Stimulated activated naive CD8-positive, alpha-beta T cell treated with anti-CD3 and anti-CD28 coated beads, Interleukin-15, Interleukin-2, amounts not matched to agents 100 ng/mL and 50 ng/mL, for 24 hours (primary cell): ENCODE data around the gene GDF2.

ENCODE experiments used
- H3K27ac Mint-ChIP-seq: one replicate; pipeline ENCODE4 v1.8.0; 2021; ENCODE audit warnings: mild to moderate bottlenecking, mixed read lengths
- H3K27me3 Mint-ChIP-seq: one replicate; pipeline ENCODE4 v1.8.0; 2021; ENCODE audit warnings: mixed read lengths
- H3K36me3 Mint-ChIP-seq: one replicate; pipeline ENCODE4 v1.8.0; 2021; ENCODE audit warnings: low read depth, mixed read lengths
- H3K4me1 Mint-ChIP-seq: one replicate; pipeline ENCODE4 v1.8.0; 2021; ENCODE audit warnings: low read depth, mixed read lengths
- H3K4me3 Mint-ChIP-seq: one replicate; pipeline ENCODE4 v1.8.0; 2021; ENCODE audit warnings: mild to moderate bottlenecking, mixed read lengths
- H3K9me3 Mint-ChIP-seq: one replicate; pipeline ENCODE4 v1.8.0; 2021; ENCODE audit warnings: mixed read lengths

The GDF2 gene

GRCh38 chr10:47330366-47330765 lies 8.1 kb downstream of the GDF2 start:
- no peak overlapping the region for H3K27ac Mint-ChIP-seq

GRCh38 chr10:47330804-47331203 lies 8.6 kb downstream of the GDF2 start:
- Mint-ChIP-seq H3K27ac (no peak overlapping the region), H3K4me3 (no peak overlapping the region), H3K27me3 (no peaks in the 10 kb centered on the region), H3K9me3 (no peaks in the 10 kb centered on the region), H3K4me1 (no peaks in the 10 kb centered on the region), H3K36me3 (no peaks in the 10 kb centered on the region)

More at GRCh38 chr10:47330366-47330765, 8.1 kb downstream of the GDF2 start:
- no peaks in the 10 kb centered on the region for H3K9me3 Mint-ChIP-seq
- H3K4me1 Mint-ChIP-seq = no peaks in the 10 kb centered on the region
- H3K4me3 Mint-ChIP-seq = no peak overlapping the region
- H3K36me3 Mint-ChIP-seq = no peaks in the 10 kb centered on the region
- no peaks in the 10 kb centered on the region for H3K27me3 Mint-ChIP-seq

- no peaks in the 10 kb centered on the region for H3K4me1 Mint-ChIP-seq
- no peak overlapping the region for H3K4me3 Mint-ChIP-seq
- no peaks in the 10 kb centered on the region for H3K9me3 Mint-ChIP-seq
- no peaks in the 10 kb centered on the region for H3K36me3 Mint-ChIP-seq
- H3K27me3 Mint-ChIP-seq = no peaks in the 10 kb centered on the region
- no peak overlapping the region for H3K27ac Mint-ChIP-seq
Measured at GRCh38 chr10:47331491-47331890, 9.2 kb downstream of the GDF2 start.

GRCh38 chr10:47331954-47332353 lies 9.7 kb downstream of the GDF2 start:
- Mint-ChIP-seq H3K9me3 (no peaks in the 10 kb centered on the region), H3K36me3 (no peaks in the 10 kb centered on the region), H3K4me3 (no peak overlapping the region), H3K27ac (no peak overlapping the region), H3K4me1 (no peaks in the 10 kb centered on the region), H3K27me3 (no peaks in the 10 kb centered on the region)

- H3K36me3 Mint-ChIP-seq = no peaks in the 10 kb centered on the region
- no peaks in the 10 kb centered on the region for H3K9me3 Mint-ChIP-seq
- H3K27ac Mint-ChIP-seq = no peak overlapping the region
- no peak overlapping the region for H3K4me3 Mint-ChIP-seq
- no peaks in the 10 kb centered on the region for H3K4me1 Mint-ChIP-seq
- no peaks in the 10 kb centered on the region for H3K27me3 Mint-ChIP-seq
Measured at GRCh38 chr10:47332371-47332770, 10.1 kb downstream of the GDF2 start.

GRCh38 chr10:47332946-47333345 lies 10.7 kb downstream of the GDF2 start:
- Mint-ChIP-seq H3K4me1 (no peaks in the 10 kb centered on the region), H3K36me3 (no peaks in the 10 kb centered on the region), H3K9me3 (no peaks in the 10 kb centered on the region), H3K4me3 (no peak overlapping the region), H3K27me3 (no peaks in the 10 kb centered on the region), H3K27ac (no peak overlapping the region)

GRCh38 chr10:47333532-47333931 lies 11.3 kb downstream of the GDF2 start:
- Mint-ChIP-seq H3K36me3 (no peaks in the 10 kb centered on the region), H3K4me1 (no peaks in the 10 kb centered on the region), H3K4me3 (no peak overlapping the region), H3K27me3 (no peaks in the 10 kb centered on the region), H3K27ac (no peak overlapping the region), H3K9me3 (no peaks in the 10 kb centered on the region)

GRCh38 chr10:47334466-47335295 lies 12.4 kb downstream of the GDF2 start:
- Mint-ChIP-seq H3K27me3 (no peaks in the 10 kb centered on the region), H3K36me3 (no peaks in the 10 kb centered on the region), H3K27ac (no peak overlapping the region), H3K4me1 (no peaks in the 10 kb centered on the region), H3K4me3 (no peak overlapping the region), H3K9me3 (no peaks in the 10 kb centered on the region)

GRCh38 chr10:47335906-47336305 lies 13.7 kb downstream of the GDF2 start:
- Mint-ChIP-seq H3K9me3 (no peaks in the 10 kb centered on the region), H3K4me3 (no peak overlapping the region), H3K27me3 (peaks cover 4% of the 10 kb centered on the region), H3K36me3 (no peaks in the 10 kb centered on the region), H3K4me1 (no peaks in the 10 kb centered on the region), H3K27ac (no peak overlapping the region)

- no peak overlapping the region for H3K27ac Mint-ChIP-seq
Measured at GRCh38 chr10:47336387-47337134, 14.3 kb downstream of the GDF2 start.

GRCh38 chr10:47337310-47337709 lies 15.1 kb downstream of the GDF2 start:
- Mint-ChIP-seq H3K27me3 (peaks cover 4% of the 10 kb centered on the region), H3K4me1 (no peaks in the 10 kb centered on the region), H3K9me3 (no peaks in the 10 kb centered on the region), H3K36me3 (no peaks in the 10 kb centered on the region), H3K4me3 (no peak overlapping the region), H3K27ac (no peak overlapping the region)

More at GRCh38 chr10:47336387-47337134, 14.3 kb downstream of the GDF2 start:
- Mint-ChIP-seq H3K9me3 (no peaks in the 10 kb centered on the region), H3K4me1 (no peaks in the 10 kb centered on the region), H3K36me3 (no peaks in the 10 kb centered on the region), H3K27me3 (peaks cover 4% of the 10 kb centered on the region), H3K4me3 (no peak overlapping the region)

GRCh38 chr10:47339186-47339735 lies 17.0 kb downstream of the GDF2 start:
- Mint-ChIP-seq H3K27ac (no peak overlapping the region), H3K4me1 (no peaks in the 10 kb centered on the region), H3K36me3 (no peaks in the 10 kb centered on the region), H3K4me3 (no peak overlapping the region), H3K9me3 (no peaks in the 10 kb centered on the region), H3K27me3 (peaks cover 4% of the 10 kb centered on the region)

GRCh38 chr10:47339759-47340607 lies 17.7 kb downstream of the GDF2 start:
- H3K27me3 Mint-ChIP-seq = peaks cover 4% of the 10 kb centered on the region
- H3K27ac Mint-ChIP-seq = no peak overlapping the region
- no peaks in the 10 kb centered on the region for H3K9me3 Mint-ChIP-seq
- H3K4me3 Mint-ChIP-seq = no peak overlapping the region
- no peaks in the 10 kb centered on the region for H3K36me3 Mint-ChIP-seq
- no peaks in the 10 kb centered on the region for H3K4me1 Mint-ChIP-seq

- Mint-ChIP-seq H3K4me1 (no peaks in the 10 kb centered on the region), H3K4me3 (no peak overlapping the region), H3K9me3 (no peaks in the 10 kb centered on the region), H3K27ac (no peak overlapping the region), H3K27me3 (peaks cover 4% of the 10 kb centered on the region), H3K36me3 (no peaks in the 10 kb centered on the region)
Measured at GRCh38 chr10:47340608-47341170, 18.4 kb downstream of the GDF2 start.
